HL-60 (cell line): ENCODE measurements around the gene PTPN23.

Source experiments
- CTCF ChIP-seq: IDR thresholded peaks from one replicate; pipeline ENCODE4 v1.5.1; 2011; ENCODE audit warnings: low read length, control low read depth, inconsistent platforms; ENCODE audit not compliant: insufficient read depth
- GABPA ChIP-seq: IDR thresholded peaks from 2 replicates; pipeline ENCODE4 v1.6.1; 2012; ENCODE audit warnings: low read depth
- POLR2AphosphoS5 ChIP-seq: IDR thresholded peaks from 2 replicates; pipeline ENCODE4 v1.6.1; 2012; ENCODE audit warnings: low read depth
- REST ChIP-seq: IDR thresholded peaks from 2 replicates; pipeline ENCODE4 v1.6.1; 2012; ENCODE audit warnings: low read depth; ENCODE audit not compliant: insufficient replicate concordance
- SPI1 ChIP-seq: IDR thresholded peaks from 2 replicates; pipeline ENCODE4 v1.6.1; 2012; ENCODE audit warnings: low read depth, mild to moderate bottlenecking, borderline replicate concordance

- TF ChIP-seq CTCF = no peak
- TF ChIP-seq GABPA = no peak
- no peak for TF ChIP-seq POLR2AphosphoS5
- no peak for TF ChIP-seq REST
- TF ChIP-seq SPI1 = no peak
Measured at GRCh38 chr3:47337656-47338055, 43.2 kb upstream of the PTPN23 start.
